ENCODE measurements around the gene ARL10.

Gene ARL10

GRCh38 chr5:176392526-176392925, 27.2 kb downstream of the ARL10 start:
- H3K27me3 ChIP-seq (ENCODE audit: insufficient read depth, low read length, poor library complexity) = no peaks in the 10 kb centered on the region
- H3K27ac ChIP-seq (ENCODE audit: low read length) = no peak overlapping the region
- ATAC-seq (ENCODE audit: insufficient read depth, low read depth) (no peak), DNase-seq (no peak)
- peaks cover 26% of the 10 kb centered on the region for H3K79me2 ChIP-seq (ENCODE audit: insufficient read depth, low read length)
- no peak for TF ChIP-seq CTCF (IDR thresholded peaks at IDR 0.05; ENCODE audit: borderline replicate concordance, extremely low read depth, low read length, poor library complexity, severe bottlenecking)
- TF ChIP-seq EZH2 (IDR thresholded peaks at IDR 0.05; ENCODE audit: borderline replicate concordance, low read depth, low read length, severe bottlenecking) = no peak
- no peak overlapping the region for H3K9ac ChIP-seq (ENCODE audit: low read depth, low read length)
- no peak overlapping the region for H3K4me2 ChIP-seq (ENCODE audit: insufficient read depth, low read length)
- peaks cover 13% of the 10 kb centered on the region for H3K4me1 ChIP-seq (ENCODE audit: insufficient read depth, low read length)
- 0 out of 2 replicates have a peak, but pooled peaks cover 2% of the 10 kb centered on the region for H4K20me1 ChIP-seq (ENCODE audit: insufficient read depth, low read length)
- H3K36me3 ChIP-seq (ENCODE audit: insufficient read depth, low read length) = peaks cover 65% of the 10 kb centered on the region
- H3K4me3 ChIP-seq (ENCODE audit: low read depth in 1 of 2, low read length in 2 of 2) = no peak overlapping the region
- H2AFZ ChIP-seq (ENCODE audit: low read depth, low read length) = no peak overlapping the region
- H3K9me3 ChIP-seq (ENCODE audit: insufficient read depth, low read length, severe bottlenecking) = no peaks in the 10 kb centered on the region

GRCh38 chr5:176394096-176394495, 28.8 kb downstream of the ARL10 start:
- H3K9me3 ChIP-seq (ENCODE audit: insufficient read depth, low read length, severe bottlenecking) = no peaks in the 10 kb centered on the region
- no peak overlapping the region for H3K4me2 ChIP-seq (ENCODE audit: insufficient read depth, low read length)
- H3K79me2 ChIP-seq (ENCODE audit: insufficient read depth, low read length) = peaks cover 16% of the 10 kb centered on the region
- DNase-seq (no peak), ATAC-seq (ENCODE audit: insufficient read depth, low read depth) (no peak)
- H3K9ac ChIP-seq (ENCODE audit: low read depth, low read length) = no peak overlapping the region
- no peaks in the 10 kb centered on the region for H4K20me1 ChIP-seq (ENCODE audit: insufficient read depth, low read length)
- H3K4me1 ChIP-seq (ENCODE audit: insufficient read depth, low read length) = peaks cover 11% of the 10 kb centered on the region
- H2AFZ ChIP-seq (ENCODE audit: low read depth, low read length) = no peak overlapping the region
- no peak for TF ChIP-seq EZH2 (IDR thresholded peaks at IDR 0.05; ENCODE audit: borderline replicate concordance, low read depth, low read length, severe bottlenecking)
- TF ChIP-seq CTCF (IDR thresholded peaks at IDR 0.05; ENCODE audit: borderline replicate concordance, extremely low read depth, low read length, poor library complexity, severe bottlenecking) = no peak
- no peaks in the 10 kb centered on the region for H3K27me3 ChIP-seq (ENCODE audit: insufficient read depth, low read length, poor library complexity)
- H3K27ac ChIP-seq (ENCODE audit: low read length) = no peak overlapping the region
- H3K36me3 ChIP-seq (ENCODE audit: insufficient read depth, low read length) = peaks cover 70% of the 10 kb centered on the region
- no peak overlapping the region for H3K4me3 ChIP-seq (ENCODE audit: low read depth in 1 of 2, low read length in 2 of 2)

- no peaks in the 10 kb centered on the region for H4K20me1 ChIP-seq (ENCODE audit: insufficient read depth, low read length)
- H3K36me3 ChIP-seq (ENCODE audit: insufficient read depth, low read length) = peaks cover 69% of the 10 kb centered on the region
- ATAC-seq (ENCODE audit: insufficient read depth, low read depth) (no peak), DNase-seq (no peak)
- no peak overlapping the region for H3K27ac ChIP-seq (ENCODE audit: low read length)
- no peaks in the 10 kb centered on the region for H3K27me3 ChIP-seq (ENCODE audit: insufficient read depth, low read length, poor library complexity)
- H3K9ac ChIP-seq (ENCODE audit: low read depth, low read length) = no peak overlapping the region
- TF ChIP-seq EZH2 (IDR thresholded peaks at IDR 0.05; ENCODE audit: borderline replicate concordance, low read depth, low read length, severe bottlenecking) = no peak
- TF ChIP-seq CTCF (IDR thresholded peaks at IDR 0.05; ENCODE audit: borderline replicate concordance, extremely low read depth, low read length, poor library complexity, severe bottlenecking) = no peak
- no peak overlapping the region for H3K4me2 ChIP-seq (ENCODE audit: insufficient read depth, low read length)
- no peak overlapping the region for H3K4me3 ChIP-seq (ENCODE audit: low read depth in 1 of 2, low read length in 2 of 2)
- no peak overlapping the region for H2AFZ ChIP-seq (ENCODE audit: low read depth, low read length)
- H3K9me3 ChIP-seq (ENCODE audit: insufficient read depth, low read length, severe bottlenecking) = no peaks in the 10 kb centered on the region
- H3K79me2 ChIP-seq (ENCODE audit: insufficient read depth, low read length) = peaks cover 7% of the 10 kb centered on the region
- H3K4me1 ChIP-seq (ENCODE audit: insufficient read depth, low read length) = peaks cover 4% of the 10 kb centered on the region
Measured at GRCh38 chr5:176394881-176395675, 29.8 kb downstream of the ARL10 start.

Data from DND-41 (cell line).